Tongue (tissue), 2 donors: ENCODE results near the gene CAMK2N2. TPM values are rescaled to one million over a fixed set of nuclear protein-coding genes. Genes with fewer than 3 reads are reported as not detected.

Experiments
- DNase-seq: peaks from one replicate; pipeline ENCODE4 v3.0.0-alpha.2; 2015
- total RNA-seq: library from RNA; depleted of rRNA; stranded (reverse); fragments of >200 nt; gene quantifications from one replicate; pipeline ENCODE4 v1.2.3, GENCODE V29; 2014

The CAMK2N2 gene
- not detected for total RNA-seq

DNA sequence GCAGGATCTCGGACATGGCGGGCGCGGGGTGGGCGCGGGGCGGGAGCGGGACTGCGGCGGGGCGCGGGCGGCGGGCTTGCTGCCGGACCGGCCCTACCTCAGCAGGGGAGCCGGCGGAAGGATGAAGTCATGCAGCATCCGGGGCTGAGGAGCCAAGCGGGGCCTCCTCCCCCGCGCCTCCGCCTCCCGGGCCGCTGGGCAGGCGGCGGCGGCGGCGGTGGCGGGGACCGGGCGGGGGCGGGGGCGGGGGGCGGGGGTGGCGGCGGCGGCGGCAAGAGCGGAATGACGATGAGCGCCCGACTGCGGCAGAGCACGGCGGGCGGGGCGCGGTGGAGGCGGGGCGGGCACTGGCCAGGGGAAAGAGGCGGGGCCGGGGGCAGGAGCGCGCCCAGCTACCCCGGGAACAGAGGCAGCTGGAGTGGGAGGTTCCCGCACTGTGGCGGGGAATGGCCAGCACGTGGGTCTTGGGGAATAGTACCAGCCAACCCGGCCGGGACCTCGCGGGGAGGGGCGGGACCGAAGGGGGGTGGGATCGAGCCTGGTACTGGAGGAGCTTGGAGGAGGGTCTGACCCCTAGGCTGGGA, at the start of gene CAMK2N2:
CAMK2N2 (minus strand) TSS at position 284 of the 584 bp plus-strand sequence; CDS start at position 16, 268 bp downstream.
- peak; percentile 20 for DNase-seq

DNA sequence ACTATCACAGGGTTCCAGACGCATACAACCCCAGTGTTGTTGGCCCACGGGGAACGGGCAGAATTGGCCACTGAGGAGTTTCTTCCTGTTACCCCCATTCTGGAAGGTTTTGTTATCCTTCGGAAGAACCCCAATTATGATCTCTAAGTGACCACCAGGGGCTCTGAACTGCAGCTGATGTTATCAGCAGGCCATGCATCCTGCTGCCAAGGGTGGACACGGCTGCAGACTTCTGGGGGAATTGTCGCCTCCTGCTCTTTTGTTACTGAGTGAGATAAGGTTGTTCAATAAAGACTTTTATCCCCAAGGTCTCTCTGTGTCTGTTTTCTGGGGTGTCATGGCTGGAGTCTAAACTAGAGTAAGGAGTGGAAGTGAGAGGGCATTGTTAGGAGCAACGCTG, 47.4 kb upstream of the CAMK2N2 start:
- DNase-seq, result no peak

GRCh38 chr3:184307915-184308314, 46.6 kb upstream of the CAMK2N2 start:
- DNase-seq, result no peak

DNA sequence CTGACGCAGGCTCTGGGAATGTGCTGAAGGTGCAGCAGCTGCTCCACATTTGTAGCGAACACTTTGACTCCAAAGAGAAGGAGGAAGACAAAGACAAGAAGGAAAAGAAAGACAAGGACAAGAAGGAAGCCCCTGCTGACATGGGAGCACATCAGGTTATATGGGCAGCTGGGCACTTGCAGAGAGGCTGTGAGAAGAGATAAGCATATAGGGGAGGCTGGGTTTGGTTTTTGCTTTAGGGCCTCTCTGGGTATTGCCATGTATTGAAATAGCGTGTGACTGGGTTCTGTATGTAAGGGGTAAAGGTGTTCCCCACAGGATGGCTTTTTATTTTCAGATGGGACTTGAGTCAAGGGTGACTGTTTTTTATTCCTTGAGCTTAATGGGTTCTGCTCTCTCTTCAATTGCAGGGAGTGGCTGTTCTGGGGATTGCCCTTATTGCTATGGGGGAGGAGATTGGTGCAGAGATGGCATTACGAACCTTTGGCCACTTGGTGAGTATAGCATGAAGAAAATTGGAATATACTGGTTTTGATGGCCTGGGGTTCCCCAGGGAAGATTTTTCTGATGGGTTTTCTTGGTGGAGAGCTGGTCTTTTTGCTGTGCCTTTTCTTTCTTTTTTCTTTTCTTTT, 45.1 kb upstream of the CAMK2N2 start:
- DNase-seq, result no peak

DNA sequence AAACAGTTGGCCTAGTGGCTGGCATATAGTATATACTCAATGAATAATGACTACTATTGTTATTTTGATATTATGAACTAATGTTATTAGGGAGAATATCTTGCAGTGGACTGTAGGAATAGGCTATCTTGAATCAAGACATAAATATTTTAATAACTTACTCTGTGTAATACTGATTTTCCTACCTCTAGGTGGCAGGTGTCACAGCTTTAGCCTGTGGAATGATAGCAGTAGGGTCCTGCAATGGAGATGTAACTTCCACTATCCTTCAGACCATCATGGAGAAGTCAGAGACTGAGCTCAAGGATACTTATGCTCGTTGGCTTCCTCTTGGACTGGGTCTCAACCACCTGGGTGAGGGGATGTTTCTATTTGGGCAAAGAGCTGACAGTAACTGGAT, 44.2 kb upstream of the CAMK2N2 start:
- DNase-seq, result no peak

DNA sequence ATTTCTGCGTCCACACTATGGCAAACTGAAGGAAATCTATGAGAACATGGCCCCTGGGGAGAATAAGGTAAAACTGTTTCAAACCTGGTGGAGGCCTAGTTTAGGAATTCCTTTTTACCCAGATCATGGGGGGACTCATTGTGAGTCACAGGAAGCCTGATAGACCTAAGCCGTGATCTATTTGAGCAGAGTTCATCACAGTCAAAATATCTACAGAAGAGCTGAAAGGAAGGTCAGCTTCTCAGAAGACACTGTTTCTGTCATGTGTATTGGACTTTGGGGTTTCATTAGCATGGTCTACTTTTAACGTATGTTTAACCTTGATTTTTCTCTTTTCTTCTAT, 39.0 kb upstream of the CAMK2N2 start:
- DNase-seq, result no peak

- DNase-seq, result no peak
These were observed 38.4 kb upstream of the CAMK2N2 start for GRCh38 chr3:184299488-184300377.

DNA sequence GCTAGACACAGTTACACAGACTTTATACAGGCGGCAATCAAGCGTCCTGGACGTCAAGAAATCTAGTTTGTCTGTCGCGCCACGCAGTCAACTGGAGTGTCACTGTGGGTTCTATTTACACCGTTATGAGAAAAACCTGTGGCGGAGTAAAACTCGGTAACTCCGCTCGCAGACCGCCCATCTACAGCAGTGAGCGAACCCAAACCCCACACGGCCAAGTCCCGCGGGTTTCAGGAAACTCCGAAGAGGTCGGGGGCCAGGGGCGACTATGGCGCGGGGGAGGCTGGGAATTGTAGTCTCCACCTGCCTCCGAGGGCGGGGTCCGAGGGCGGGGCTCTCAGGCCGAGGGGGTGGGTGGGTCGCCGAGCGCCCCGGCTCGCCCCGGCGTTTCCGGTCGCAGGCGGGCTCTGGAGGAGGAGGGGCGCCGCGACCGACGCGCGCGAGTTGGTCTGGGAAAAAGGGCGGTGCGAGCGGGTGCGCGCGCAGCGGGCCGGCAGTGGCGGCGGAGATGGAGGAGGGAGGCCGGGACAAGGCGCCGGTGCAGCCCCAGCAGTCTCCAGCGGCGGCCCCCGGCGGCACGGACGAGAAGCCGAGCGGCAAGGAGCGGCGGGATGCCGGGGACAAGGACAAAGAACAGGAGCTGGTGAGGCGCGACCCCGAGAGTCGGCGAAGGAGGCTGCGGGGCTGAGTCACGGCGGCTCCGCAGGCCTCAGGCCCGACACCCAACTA, 37.6 kb upstream of the CAMK2N2 start, which contains the start of gene PSMD2:
PSMD2 (plus strand) TSS at position 483 of the 729 bp plus-strand sequence; CDS start at position 509, 26 bp downstream.
- DNase-seq, result peak; percentile 99

- DNase-seq, result no peak
These were observed 35.3 kb upstream of the CAMK2N2 start for GRCh38 chr3:184296616-184297015.

DNA sequence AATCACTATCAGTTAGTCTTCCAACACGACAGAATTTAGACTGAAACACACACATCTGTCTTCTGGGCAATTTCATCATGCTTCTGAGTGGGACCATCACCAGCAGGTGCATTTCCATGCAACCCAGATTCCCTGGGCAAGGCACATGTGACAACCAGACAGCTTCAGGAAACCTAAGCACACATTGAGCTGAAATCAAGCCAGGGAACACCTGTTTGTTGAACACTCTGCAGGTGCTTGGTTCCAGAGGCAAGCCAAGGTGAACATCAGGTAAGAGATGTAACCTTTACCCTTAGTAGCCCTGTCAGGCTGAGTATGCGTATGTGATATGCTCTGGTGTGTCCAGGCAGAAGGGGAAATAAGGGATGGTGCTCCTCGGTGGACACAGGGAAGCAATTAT, 34.4 kb upstream of the CAMK2N2 start:
- DNase-seq, result no peak

DNA sequence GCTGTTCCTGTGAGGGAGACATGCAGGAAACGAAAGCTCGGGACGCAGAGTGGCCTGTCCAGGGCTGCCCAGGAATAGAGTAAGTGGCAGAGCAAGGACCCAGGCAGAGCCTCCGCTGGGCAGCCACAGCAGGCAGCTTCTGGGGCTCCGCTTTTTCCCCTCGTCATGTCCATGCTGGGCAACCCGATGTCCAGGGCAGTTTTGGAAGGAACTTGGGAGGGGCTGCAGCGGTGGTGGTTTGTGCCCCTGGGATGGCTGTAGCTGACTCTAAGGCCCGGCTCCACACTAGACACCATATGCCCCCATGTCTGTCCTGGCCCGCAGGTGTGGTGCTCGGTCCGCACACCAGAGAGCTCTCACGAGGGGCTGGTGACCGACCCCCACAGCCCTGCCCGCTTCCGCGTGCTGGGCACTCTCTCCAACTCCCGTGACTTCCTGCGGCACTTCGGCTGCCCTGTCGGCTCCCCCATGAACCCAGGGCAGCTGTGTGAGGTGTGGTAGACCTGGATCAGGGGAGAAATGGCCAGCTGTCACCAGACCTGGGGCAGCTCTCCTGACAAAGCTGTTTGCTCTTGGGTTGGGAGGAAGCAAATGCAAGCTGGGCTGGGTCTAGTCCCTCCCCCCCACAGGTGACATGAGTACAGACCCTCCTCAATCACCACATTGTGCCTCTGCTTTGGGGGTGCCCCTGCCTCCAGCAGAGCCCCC, 30.5 kb upstream of the CAMK2N2 start:
- DNase-seq, result no peak

- no peak for DNase-seq
These were observed 29.8 kb upstream of the CAMK2N2 start for GRCh38 chr3:184291044-184291737.

DNA sequence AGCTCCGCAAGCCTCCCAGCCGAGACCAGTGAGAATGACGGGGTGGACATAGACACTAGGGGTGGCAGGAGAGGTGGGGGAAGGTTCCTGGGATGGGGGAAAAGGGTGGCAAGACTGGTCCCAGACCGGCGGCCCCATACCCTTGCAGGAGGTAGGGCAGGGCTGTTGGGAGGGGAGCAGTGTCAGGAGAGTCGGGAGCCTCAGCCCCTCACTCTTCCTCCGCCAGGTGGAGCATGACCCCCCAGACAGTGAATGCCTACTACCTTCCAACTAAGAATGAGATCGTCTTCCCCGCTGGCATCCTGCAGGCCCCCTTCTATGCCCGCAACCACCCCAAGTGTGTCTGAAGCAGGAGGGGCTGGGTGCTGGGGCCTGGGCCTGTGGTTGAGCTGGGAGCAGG, 29.0 kb upstream of the CAMK2N2 start:
- no peak for DNase-seq

- peak; percentile 38 for DNase-seq
These were observed 28.1 kb upstream of the CAMK2N2 start for GRCh38 chr3:184289426-184289938.

DNA sequence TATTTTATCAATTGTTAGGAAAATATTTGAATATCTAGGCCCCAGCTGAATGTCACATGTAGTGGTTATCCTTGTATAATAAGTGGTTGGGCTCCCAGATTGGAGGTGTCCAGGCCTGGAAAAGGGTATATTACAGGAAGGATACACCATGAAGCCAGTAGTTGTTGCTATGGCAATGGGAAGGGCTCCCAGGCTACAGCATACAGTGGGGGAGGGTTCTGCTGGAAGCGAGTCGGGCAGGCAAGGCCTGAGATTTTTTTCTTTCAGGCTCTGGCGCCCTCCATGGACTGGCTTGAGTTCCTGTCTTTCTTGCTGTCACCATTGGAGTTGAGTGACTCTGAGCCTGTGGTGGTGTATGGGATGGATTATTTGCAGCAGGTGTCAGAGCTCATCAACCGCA, 23.3 kb upstream of the CAMK2N2 start:
- DNase-seq, result peak; percentile 46

GRCh38 chr3:184283681-184284080, 22.3 kb upstream of the CAMK2N2 start:
- no peak for DNase-seq

GRCh38 chr3:184282941-184283340, 21.6 kb upstream of the CAMK2N2 start:
- DNase-seq, result no peak

GRCh38 chr3:184277366-184277765, 16.0 kb upstream of the CAMK2N2 start:
- no peak for DNase-seq

DNA sequence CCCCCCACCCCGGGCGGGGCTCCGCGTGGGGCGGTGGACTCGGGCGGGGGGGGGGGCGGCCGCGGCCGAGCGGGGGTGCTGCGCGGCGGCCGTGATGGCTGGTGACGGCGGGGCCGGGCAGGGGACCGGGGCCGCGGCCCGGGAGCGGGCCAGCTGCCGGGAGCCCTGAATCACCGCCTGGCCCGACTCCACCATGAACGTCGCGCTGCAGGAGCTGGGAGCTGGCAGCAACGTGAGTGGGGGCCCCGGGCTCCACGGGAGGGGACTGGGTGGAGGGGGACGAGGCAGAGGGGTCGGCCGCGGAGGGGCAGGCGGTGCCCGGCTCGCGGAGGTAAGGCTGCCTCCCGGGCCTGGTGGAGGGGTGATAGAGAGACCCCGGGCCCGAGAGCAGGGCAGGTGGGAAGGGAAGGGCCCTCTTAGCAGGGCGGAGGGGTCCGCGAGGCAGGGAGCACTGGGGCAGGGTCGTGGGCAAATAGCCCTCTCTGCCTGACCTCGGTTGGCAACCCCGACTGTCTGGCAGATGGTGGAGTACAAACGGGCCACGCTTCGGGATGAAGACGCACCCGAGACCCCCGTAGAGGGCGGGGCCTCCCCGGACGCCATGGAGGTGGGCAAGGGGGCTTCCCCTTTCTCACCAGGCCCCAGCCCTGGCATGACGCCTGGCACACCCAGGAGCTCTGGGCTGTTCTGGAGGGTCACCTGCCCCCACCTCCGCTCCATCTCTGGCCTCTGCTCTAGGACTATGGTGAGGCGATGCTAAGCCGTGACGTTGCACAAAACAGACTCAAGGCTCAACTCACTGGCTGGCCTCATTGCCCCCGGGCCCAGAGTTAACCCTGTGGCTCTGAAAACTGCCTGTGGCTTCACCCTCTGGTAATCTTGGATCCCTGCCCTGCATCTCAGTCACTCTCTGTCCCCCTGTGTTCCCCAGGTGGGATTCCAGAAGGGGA, 14.9 kb upstream of the CAMK2N2 start, which contains the start of gene ECE2:
ECE2 (plus strand) TSS at position 62 of the 950 bp plus-strand sequence; CDS start at position 194, 132 bp downstream.
- no peak for DNase-seq

DNA sequence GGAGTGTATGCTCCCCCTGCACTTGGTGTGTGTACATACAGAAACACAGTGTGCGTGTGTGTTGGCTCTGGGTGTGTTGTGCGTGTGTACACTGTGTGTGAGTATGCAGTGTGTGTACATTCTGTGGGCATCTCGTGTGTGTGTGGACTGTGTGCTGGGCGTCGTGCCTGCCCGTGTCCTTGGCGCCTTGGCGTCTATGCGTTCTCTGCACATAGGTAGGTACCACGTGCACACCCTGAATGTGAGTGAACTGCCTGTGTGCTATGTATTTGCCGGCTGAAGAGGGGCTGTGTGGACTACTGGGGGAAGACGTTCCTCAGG, 14.0 kb upstream of the CAMK2N2 start:
- DNase-seq, result no peak
